Peyer's patch (tissue), 4 donors: ENCODE data around the gene C6orf132. TPM values are rescaled to one million over a fixed set of nuclear protein-coding genes. Genes with fewer than 3 reads are reported as not detected.

ENCODE experiments used
- DNase-seq, 3 donors: peaks; one replicate each; pipeline ENCODE4 v3.0.0-alpha.2; 2017 to 2019
- H3K27ac ChIP-seq, 4 donors: fragments of 200-600 bp; sonication (generic); one replicate each; pipeline ENCODE4 v1.5.1; 2016 to 2019
- H3K27me3 ChIP-seq, 2 donors: fragments of 200-600 bp; sonication (generic); one replicate each; pipeline ENCODE4 v1.5.1; 2019
- H3K36me3 ChIP-seq, 3 donors: fragments of 200-600 bp; sonication (generic); one replicate each; pipeline ENCODE4 v1.5.1; 2016 to 2019
- H3K4me1 ChIP-seq, 4 donors: fragments of 200-600 bp; sonication (generic); one replicate each; pipeline ENCODE4 v1.5.1; 2016 to 2019
- H3K4me3 ChIP-seq, 4 donors: fragments of 200-600 bp; sonication (generic); 1 replicate in 3 of 4; 2 replicates in 1 of 4; pipeline ENCODE4 v1.5.1; 2016 to 2019; ENCODE audit warnings: mild to moderate bottlenecking in 1 of 4
- H3K9me3 ChIP-seq, 4 donors: fragments of 200-600 bp; sonication (generic); one replicate each; pipeline ENCODE4 v1.5.1; 2016 to 2019; ENCODE audit warnings: mild to moderate bottlenecking in 1 of 4
- CTCF ChIP-seq, 6 experiments: fragments of 450-650 bp in 4 of 6; fragments of 200-600 bp in 2 of 6; sonication (generic) in 1 of 6; IDR thresholded peaks; one replicate each; pipeline ENCODE4 v1.5.1; 2017 to 2019; ENCODE audit warnings: antibody characterized with exemption in 6 of 6, mild to moderate bottlenecking in 3 of 6, moderate library complexity in 1 of 6
- POLR2A ChIP-seq, 2 donors: fragments of 450-650 bp; IDR thresholded peaks; one replicate each; pipeline ENCODE4 v1.5.1; 2017; ENCODE audit warnings: antibody characterized with exemption in 2 of 2, mild to moderate bottlenecking in 2 of 2, moderate library complexity in 2 of 2
- total RNA-seq, 4 donors: library from RNA; depleted of rRNA; stranded (reverse); fragments of >200 nt; gene quantifications; one replicate each; pipeline ENCODE4 v1.1.0, GENCODE V29; 2016

C6orf132 gene
- total RNA-seq, 4 donors from 2014 or later: 47.9 to 106 (median 95.9) TPM

GRCh38 chr6:42182101-42182500 is 39.7 kb upstream of the C6orf132 start:
- DNase-seq: peak in 1 of 3 donors; percentile 65
- Histone ChIP-seq H3K27ac (no peak overlapping the region), H3K4me3 (no peak overlapping the region), H3K27me3 (no peaks in the 10 kb centered on the region), H3K36me3 (no peaks in the 10 kb centered on the region), H3K9me3 (no peaks in the 10 kb centered on the region), H3K4me1 (peaks cover 0 to 6% (median 0%) of the 10 kb centered on the region in 4 donors)
- no peak for TF ChIP-seq POLR2A (IDR thresholded peaks at IDR 0.05)
- no peak for TF ChIP-seq CTCF (IDR thresholded peaks at IDR 0.05)

GRCh38 chr6:42179945-42180313 is 37.5 kb upstream of the C6orf132 start:
- peak in 1 of 3 donors; percentile 71 for DNase-seq
- no peak for TF ChIP-seq CTCF (IDR thresholded peaks at IDR 0.05)
- no peak for TF ChIP-seq POLR2A (IDR thresholded peaks at IDR 0.05)
- H3K27me3 ChIP-seq: no peaks in the 10 kb centered on the region
- no peak overlapping the region for H3K27ac ChIP-seq
- no peak overlapping the region for H3K4me3 ChIP-seq
- H3K4me1 ChIP-seq: peaks cover 0 to 6% (median 0%) of the 10 kb centered on the region in 4 donors
- H3K9me3 ChIP-seq: no peaks in the 10 kb centered on the region
- H3K36me3 ChIP-seq: no peaks in the 10 kb centered on the region

- no peak overlapping the region for H3K4me3 ChIP-seq
- DNase-seq: no peak
- H3K4me1 ChIP-seq: peaks cover 0 to 6% (median 0%) of the 10 kb centered on the region in 4 donors
- no peaks in the 10 kb centered on the region for H3K36me3 ChIP-seq
- H3K27ac ChIP-seq: no peak overlapping the region
- H3K27me3 ChIP-seq: no peaks in the 10 kb centered on the region
- TF ChIP-seq POLR2A (IDR thresholded peaks at IDR 0.05) (no peak), CTCF (IDR thresholded peaks at IDR 0.05) (no peak)
- no peaks in the 10 kb centered on the region for H3K9me3 ChIP-seq
Observed at GRCh38 chr6:42179261-42179944, 37.0 kb upstream of the C6orf132 start.

- H3K9me3 ChIP-seq: no peaks in the 10 kb centered on the region
- peaks cover 0 to 6% (median 0%) of the 10 kb centered on the region in 4 donors for H3K4me1 ChIP-seq
- no peak overlapping the region for H3K4me3 ChIP-seq
- TF ChIP-seq CTCF (IDR thresholded peaks at IDR 0.05) (no peak), POLR2A (IDR thresholded peaks at IDR 0.05) (no peak)
- no peak for DNase-seq
- H3K27ac ChIP-seq: no peak overlapping the region
- H3K36me3 ChIP-seq: no peaks in the 10 kb centered on the region
- H3K27me3 ChIP-seq: no peaks in the 10 kb centered on the region
Observed at GRCh38 chr6:42177514-42178364, 35.3 kb upstream of the C6orf132 start.

GRCh38 chr6:42176981-42177380 is 34.6 kb upstream of the C6orf132 start:
- Histone ChIP-seq H3K27ac (no peak overlapping the region), H3K4me1 (peaks cover 0 to 6% (median 0%) of the 10 kb centered on the region in 4 donors), H3K4me3 (no peak overlapping the region), H3K27me3 (no peaks in the 10 kb centered on the region), H3K36me3 (no peaks in the 10 kb centered on the region), H3K9me3 (no peaks in the 10 kb centered on the region)
- no peak for DNase-seq
- TF ChIP-seq CTCF (IDR thresholded peaks at IDR 0.05): no peak
- TF ChIP-seq POLR2A (IDR thresholded peaks at IDR 0.05): no peak
